GM21576 (cell line): ENCODE data around the gene TMC1.
"Not testable (repeated sequence)": the region's sequence is repeated elsewhere in the genome, so short reads cannot be mapped to it uniquely, and the experiment has no call there.

Source experiments
- ATAC-seq: cut with Tn5 transposase; IDR thresholded peaks from one replicate; pipeline ENCODE4 v1.9.1; 2021; ENCODE audit warnings: mild to moderate bottlenecking, moderate library complexity; ENCODE audit not compliant: unreplicated experiment

Gene TMC1

DNA sequence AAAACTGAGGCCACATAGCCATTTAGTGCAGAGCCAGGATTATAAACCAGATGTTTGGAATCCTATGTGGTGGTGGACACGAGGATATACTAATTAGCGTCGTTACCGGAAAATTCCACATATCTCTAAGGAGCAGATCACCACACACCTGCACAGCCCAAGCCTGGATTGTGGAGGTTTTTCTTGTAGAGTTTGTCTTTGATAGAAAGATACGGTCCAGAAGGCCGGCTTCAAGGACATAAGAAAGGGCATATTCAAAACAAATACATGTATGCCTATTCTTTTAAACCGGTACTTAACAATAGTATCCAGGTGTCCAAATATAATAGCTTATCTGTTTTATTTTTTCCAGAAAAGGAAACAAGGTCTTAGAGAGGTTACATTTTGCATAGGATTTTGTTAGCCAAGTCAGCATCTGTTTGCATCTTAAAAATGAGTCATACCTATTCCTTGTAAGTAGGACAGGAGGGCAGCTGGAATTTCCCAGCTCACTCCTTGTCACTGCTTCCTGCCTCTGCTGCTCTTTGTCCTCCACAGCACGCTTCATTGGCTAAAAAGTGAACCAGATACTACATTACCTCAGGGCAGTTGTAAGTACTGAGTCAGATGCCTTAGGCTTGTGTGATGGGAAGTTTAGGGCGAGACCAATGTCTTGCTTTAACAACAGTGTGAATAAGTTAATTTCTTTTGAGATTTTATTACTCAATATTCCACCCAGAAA lies 3.6 kb downstream of the TMC1 start:
- no peak for ATAC-seq

- peak; percentile 86 for ATAC-seq
Observed at GRCh38 chr9:72526901-72527800, 5.7 kb downstream of the TMC1 start.

DNA sequence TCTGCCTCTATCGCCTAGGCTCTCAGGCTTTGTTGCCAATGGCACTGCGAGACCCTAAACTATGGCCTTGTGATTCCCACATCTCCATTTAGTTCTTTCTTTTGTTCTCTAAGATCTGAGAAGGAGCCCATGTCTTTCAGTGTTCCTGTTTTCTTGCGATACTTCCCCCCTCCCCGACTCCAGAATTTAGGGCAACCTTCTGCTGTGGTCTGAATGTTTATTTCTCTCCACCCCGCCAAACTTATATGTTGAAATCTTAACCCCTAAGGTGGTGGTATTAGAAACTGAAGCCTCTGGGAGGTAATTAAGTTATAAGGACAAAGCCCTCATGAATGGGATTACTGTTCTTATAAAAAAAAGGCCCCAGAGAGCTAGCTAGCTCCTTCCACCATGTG lies 6.4 kb downstream of the TMC1 start:
- no peak for ATAC-seq

- no peak for ATAC-seq
Observed at GRCh38 chr9:72529531-72529930, 8.1 kb downstream of the TMC1 start.

DNA sequence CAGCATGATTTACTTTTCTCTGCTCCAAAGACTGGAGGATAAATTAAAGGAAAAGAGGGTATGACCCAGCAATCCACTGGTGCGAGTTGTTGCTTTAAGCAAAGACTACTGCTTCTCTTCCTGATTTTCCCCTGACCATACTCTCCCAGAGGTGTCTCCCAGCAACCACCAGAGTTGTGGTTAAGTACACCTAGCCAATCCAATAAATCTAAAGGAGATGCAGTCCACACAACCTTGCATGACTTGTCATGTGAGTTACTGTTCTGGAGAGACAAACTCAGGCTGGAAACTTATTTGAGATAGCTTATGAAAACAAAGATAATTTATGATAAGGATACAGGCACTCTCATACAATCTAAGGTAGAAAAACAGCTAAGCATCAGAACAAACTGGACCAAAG lies 11.9 kb downstream of the TMC1 start:
- ATAC-seq: no peak

DNA sequence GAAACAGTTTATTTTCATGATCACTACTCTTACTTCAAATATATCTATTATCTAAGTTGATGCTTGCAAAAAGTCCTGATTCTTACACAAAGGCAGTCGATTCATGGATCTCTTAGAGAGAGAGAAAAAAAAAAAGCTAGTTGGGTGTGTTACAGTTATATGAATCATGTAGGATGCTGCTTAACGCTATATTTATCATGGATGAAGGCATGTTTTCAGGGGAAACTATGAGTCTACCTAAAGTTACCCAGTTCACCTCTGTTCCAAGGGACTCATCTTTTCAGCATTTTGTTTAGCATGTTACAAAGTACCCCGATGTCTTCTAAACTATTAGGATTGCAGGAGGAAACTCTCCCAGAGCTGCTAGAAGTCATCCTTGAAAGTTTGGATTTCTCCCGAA lies 13.5 kb downstream of the TMC1 start:
- ATAC-seq: no peak

GRCh38 chr9:72537011-72537545 lies 15.7 kb downstream of the TMC1 start:
- ATAC-seq: no peak

DNA sequence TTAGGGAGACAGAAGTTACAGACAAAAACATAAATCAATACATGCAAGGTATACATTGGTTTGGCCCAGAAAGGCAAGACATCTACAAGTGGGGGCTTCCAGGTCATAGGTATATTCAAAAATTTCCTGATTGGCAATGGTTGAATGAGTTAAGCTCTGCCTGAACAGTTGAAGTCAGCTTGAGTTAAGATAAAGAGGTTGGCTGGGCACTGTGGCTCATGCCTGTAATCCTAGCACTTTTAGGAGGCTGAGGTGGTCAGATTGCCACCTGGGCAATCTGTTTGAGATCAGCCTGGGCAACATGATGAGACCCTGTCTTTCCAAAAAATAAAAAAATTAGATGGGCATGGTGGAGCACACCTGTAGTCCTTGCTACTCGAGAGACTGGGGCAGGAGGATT lies 16.3 kb downstream of the TMC1 start:
- no peak for ATAC-seq

GRCh38 chr9:72538921-72539702 lies 17.7 kb downstream of the TMC1 start:
- no peak for ATAC-seq

DNA sequence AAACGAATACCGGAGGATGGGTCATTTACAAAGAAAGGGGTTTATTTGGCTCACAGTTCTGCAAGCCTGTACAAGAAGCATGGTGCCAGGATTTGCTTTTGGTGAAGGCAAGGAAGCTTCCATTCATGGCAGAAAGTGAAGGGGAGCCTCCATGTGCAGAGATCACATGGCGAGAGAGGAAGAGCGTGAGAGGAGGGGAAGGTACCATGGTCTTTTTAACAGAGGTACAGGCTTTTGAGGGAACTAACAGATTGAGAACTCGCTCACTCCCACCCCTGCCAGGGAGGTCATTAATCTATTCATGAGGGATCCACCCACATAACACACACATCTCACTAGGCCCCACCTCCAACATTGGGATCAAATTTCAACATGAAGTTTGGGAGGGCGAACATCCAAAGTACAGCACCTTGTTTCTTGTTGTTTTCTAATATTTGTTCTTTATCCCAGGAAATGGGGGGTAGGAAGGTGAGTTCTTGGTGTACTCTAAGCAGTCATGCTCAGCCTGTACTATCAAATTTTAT lies 18.5 kb downstream of the TMC1 start:
- no peak for ATAC-seq

- no peak for ATAC-seq
Observed at GRCh38 chr9:72540348-72540873, 19.0 kb downstream of the TMC1 start.

GRCh38 chr9:72542537-72542833 lies 21.1 kb downstream of the TMC1 start:
- not testable (repeated sequence) for ATAC-seq

GRCh38 chr9:72542917-72543316 lies 21.5 kb downstream of the TMC1 start:
- no peak for ATAC-seq

- no peak for ATAC-seq
Observed at GRCh38 chr9:72551306-72551705, 29.9 kb downstream of the TMC1 start.

DNA sequence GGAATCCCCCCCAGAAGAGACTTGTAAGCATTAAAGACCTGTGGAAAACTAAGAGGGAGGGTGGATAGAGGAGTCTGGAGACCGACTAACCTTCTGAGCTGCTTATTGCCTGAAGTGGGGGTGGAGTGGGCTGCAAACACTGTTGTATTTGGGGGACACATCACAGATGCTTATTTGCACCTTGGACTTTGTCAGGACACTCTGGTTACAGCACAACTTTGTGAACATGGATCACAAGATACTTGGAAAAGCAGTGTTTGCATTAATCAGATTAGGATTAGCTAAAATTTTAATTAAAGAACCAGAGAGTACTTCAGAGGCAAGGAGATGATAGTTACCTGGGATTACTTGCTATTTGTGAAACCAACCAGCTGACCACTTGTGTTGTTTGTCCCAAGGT lies 30.9 kb downstream of the TMC1 start:
- ATAC-seq: no peak

DNA sequence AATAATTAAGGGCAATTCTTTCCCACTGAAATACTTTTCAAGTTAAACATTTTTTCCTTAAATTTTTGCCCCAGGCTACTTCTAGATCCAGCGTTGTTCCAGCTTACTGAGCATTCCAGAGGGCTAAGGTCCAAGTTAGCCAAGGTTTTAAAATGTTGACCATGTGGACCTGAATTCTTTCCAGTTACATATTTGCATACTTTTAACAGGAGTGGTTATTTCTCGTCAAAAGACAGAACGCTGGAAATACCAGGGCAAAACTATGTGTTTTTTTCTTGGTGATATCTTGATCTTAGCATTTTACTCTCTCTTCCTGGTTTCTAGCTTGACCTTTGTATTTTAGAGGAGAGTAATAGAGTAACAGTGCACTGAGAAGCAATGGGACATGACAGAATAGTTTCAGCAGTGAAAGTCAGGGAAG lies 32.8 kb downstream of the TMC1 start:
- ATAC-seq: no peak

DNA sequence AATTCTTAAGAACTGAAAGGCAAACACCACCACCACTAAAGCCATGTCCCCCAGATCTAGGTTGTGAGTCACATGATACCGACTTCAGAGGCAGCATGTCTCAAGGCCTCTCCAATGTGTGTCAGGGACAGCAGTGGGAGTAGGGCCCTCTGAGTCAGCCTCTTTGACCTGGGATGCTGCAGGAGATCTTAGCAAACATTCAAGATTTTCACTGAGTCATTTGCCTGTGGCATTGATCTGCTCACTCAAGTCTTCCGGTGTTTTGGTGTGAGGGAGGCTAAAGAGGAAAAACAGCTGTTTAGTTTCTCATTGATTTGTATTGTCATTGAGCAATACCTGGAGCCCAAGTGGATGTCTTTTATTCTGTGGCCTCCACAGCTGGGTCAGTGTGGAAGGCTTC lies 36.1 kb downstream of the TMC1 start:
- ATAC-seq: no peak

- no peak for ATAC-seq
Observed at GRCh38 chr9:72560086-72560485, 38.7 kb downstream of the TMC1 start.

- no peak for ATAC-seq
Observed at GRCh38 chr9:72563806-72564205, 42.4 kb downstream of the TMC1 start.

DNA sequence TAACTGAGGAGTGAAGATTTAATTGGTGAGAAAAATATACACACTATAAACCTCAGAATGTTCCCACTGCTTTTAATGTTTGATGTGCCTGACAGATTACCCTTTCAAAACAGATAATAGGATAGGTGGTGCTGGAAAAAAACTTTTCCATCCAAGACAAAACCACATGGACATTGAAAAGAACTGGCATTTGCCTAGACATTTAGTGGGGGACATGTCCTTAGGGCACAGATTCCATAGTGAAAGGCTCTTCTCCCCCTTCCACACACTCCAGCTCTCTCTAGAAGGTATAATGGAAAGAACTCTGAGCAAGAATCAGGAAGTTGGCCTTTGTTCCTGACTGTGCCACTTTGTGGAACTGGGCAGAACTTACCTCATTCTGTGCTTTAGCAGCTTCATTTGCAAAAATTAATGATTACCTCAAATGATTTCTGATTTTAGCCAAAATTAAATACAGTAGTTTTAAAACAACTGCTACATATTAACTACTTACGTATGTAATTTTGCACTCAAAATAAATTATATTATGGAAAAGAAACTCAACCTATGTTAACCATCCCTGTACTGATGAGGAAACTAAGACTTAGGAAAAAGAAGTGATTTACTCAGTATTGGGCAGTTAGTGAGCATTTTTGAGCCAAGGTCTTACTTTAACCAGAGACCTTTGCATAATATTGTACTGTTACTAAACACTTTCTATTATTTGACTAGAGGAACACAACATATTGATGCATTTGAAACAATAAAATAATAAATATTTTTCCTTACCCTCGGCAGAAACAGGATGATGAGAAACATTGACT lies 43.3 kb downstream of the TMC1 start:
- no peak for ATAC-seq
